ENCODE measurements around the gene KRTAP25-1. TPM values are rescaled to one million over a fixed set of nuclear protein-coding genes. Genes with fewer than 3 reads are reported as not detected.

Gene KRTAP25-1, protein sequence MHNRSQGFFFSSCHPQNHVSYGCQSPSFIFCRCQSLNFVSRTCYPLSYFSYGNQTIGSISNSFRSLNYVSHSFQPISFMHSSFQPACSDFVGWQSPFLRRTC
- total RNA-seq, result not detected

- no peak for DNase-seq (ENCODE audit: low spot score in 2 of 2)
- intact Hi-C loops (cut with DNase I; ENCODE audit: low total_unique reads), result no loop called here
- 92 to 94% methylated on average over 2 of the region's 2 CpGs for WGBS, 2 donors
- TF ChIP-seq, protein P1, sequence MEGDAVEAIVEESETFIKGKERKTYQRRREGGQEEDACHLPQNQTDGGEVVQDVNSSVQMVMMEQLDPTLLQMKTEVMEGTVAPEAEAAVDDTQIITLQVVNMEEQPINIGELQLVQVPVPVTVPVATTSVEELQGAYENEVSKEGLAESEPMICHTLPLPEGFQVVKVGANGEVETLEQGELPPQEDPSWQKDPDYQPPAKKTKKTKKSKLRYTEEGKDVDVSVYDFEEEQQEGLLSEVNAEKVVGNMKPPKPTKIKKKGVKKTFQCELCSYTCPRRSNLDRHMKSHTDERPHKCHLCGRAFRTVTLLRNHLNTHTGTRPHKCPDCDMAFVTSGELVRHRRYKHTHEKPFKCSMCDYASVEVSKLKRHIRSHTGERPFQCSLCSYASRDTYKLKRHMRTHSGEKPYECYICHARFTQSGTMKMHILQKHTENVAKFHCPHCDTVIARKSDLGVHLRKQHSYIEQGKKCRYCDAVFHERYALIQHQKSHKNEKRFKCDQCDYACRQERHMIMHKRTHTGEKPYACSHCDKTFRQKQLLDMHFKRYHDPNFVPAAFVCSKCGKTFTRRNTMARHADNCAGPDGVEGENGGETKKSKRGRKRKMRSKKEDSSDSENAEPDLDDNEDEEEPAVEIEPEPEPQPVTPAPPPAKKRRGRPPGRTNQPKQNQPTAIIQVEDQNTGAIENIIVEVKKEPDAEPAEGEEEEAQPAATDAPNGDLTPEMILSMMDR (IDR thresholded peaks at IDR 0.05), result no peak
- H3K4me3 ChIP-seq (ENCODE audit: low read depth, poor library complexity, severe bottlenecking), result no peak within 1 kb of the TSS
Observed at GRCh38 chr21:30289215-30289614, at the start of gene KRTAP25-1. KRTAP25-1 (minus strand) TSS chr21:30289514; CDS start chr21:30289490, 24 bp downstream.

- 91 to 95% methylated on average over 4 of the region's 4 CpGs for WGBS, 2 donors
- no peak for DNase-seq (ENCODE audit: low spot score in 2 of 2)
- no peak overlapping the region for H3K4me3 ChIP-seq (ENCODE audit: low read depth, poor library complexity, severe bottlenecking)
- intact Hi-C loops (cut with DNase I; ENCODE audit: low total_unique reads), result no loop called here
- TF ChIP-seq, protein P1 (IDR thresholded peaks at IDR 0.05), result no peak
- TF ChIP-seq POLR2A (IDR thresholded peaks at IDR 0.05), result no peak
Observed at GRCh38 chr21:30338717-30339116, 49.4 kb upstream of the KRTAP25-1 start.

DNA sequence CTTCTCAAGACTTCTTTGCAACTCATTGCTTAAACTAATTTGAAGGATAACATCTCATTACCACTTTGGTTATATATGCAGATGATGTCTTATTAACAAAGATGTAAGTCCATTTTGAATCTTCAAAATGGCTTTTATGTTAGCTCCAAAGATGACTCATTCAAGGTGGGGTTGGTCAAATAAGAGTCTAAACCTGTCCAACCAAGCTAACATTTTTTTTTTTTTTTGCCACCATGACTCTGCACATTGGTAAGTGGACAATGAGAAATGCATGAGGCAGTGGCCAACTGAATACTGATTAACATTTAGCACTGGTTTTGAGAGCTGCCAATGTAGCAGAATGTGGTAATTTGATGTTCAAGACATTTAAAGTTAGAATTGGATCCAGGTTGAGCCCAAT, 48.5 kb upstream of the KRTAP25-1 start:
- intact Hi-C loops (cut with DNase I; ENCODE audit: low total_unique reads), result no loop called here
- TF ChIP-seq, protein P1 (IDR thresholded peaks at IDR 0.05), result no peak
- TF ChIP-seq POLR2A (IDR thresholded peaks at IDR 0.05), result no peak
- no peak overlapping the region for H3K4me3 ChIP-seq (ENCODE audit: low read depth, poor library complexity, severe bottlenecking)
- no peak for DNase-seq (ENCODE audit: low spot score in 2 of 2)

GRCh38 chr21:30337276-30337744, 48.0 kb upstream of the KRTAP25-1 start, which contains the start of gene KRTAP27-1:
KRTAP27-1 (minus strand) TSS chr21:30337694; CDS start chr21:30337668, 26 bp downstream.
- TF ChIP-seq, protein P1 (IDR thresholded peaks at IDR 0.05), result no peak
- TF ChIP-seq POLR2A (IDR thresholded peaks at IDR 0.05), result no peak
- WGBS, 2 donors, result 92 to 93% methylated on average over 6 of the region's 6 CpGs
- DNase-seq (ENCODE audit: low spot score in 2 of 2), result no peak
- H3K4me3 ChIP-seq (ENCODE audit: low read depth, poor library complexity, severe bottlenecking), result no peak within 1 kb of the TSS
- intact Hi-C loops (cut with DNase I; ENCODE audit: low total_unique reads), result no loop called here

DNA sequence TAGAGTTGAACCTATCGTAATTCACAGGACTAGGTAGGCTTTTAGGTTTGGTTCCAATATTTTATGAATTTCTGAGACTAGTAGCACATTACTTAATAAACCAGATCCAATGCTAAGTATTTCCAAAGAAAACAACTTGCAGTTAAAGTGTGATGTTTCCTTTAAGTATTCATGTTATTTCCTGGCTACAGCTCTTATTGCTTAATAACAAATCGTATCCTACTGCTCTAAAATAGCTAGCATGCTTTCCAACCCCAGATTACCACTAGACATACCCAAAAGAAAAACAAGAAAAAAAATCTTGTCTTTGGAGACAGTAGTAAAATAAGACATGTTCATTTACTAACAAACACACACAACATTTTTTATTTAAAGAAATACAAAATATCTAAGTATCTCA, 47.3 kb upstream of the KRTAP25-1 start:
- DNase-seq (ENCODE audit: low spot score in 2 of 2), result no peak
- intact Hi-C loops (cut with DNase I; ENCODE audit: low total_unique reads), result no loop called here
- no peak overlapping the region for H3K4me3 ChIP-seq (ENCODE audit: low read depth, poor library complexity, severe bottlenecking)
- 48 to 50% methylated on average over 2 of the region's 2 CpGs for WGBS, 2 donors
- TF ChIP-seq, protein P1 (IDR thresholded peaks at IDR 0.05), result no peak
- no peak for TF ChIP-seq POLR2A (IDR thresholded peaks at IDR 0.05)

- no peak overlapping the region for H3K4me3 ChIP-seq (ENCODE audit: low read depth, poor library complexity, severe bottlenecking)
- 69 to 72% methylated on average over 3 of the region's 3 CpGs for whole genome bisulfite sequencing, 2 donors
- TF ChIP-seq, protein P1 (IDR thresholded peaks at IDR 0.05), result no peak
- no peak for TF ChIP-seq POLR2A (IDR thresholded peaks at IDR 0.05)
- intact Hi-C loops (cut with DNase I; ENCODE audit: low total_unique reads), result no loop called here
- no peak for DNase-seq (ENCODE audit: low spot score in 2 of 2)
Observed at GRCh38 chr21:30333736-30334135, 44.4 kb upstream of the KRTAP25-1 start.
